HEK293T (cell line): ENCODE results near the gene CIBAR2.

Source experiments
- ARNT ChIP-seq: fragments of 450-650 bp; IDR thresholded peaks from 2 replicates; pipeline ENCODE4 v1.6.1; 2017; ENCODE audit warnings: mild to moderate bottlenecking
- BHLHE40 ChIP-seq: fragments of 450-650 bp; IDR thresholded peaks from 2 replicates; pipeline ENCODE4 v1.6.1; 2016; ENCODE audit warnings: mild to moderate bottlenecking, moderate library complexity, borderline replicate concordance
- CTBP1 ChIP-seq: fragments of 450-650 bp; IDR thresholded peaks from 2 replicates; pipeline ENCODE4 v1.6.1; 2016; ENCODE audit warnings: borderline replicate concordance
- ELF4 ChIP-seq: fragments of 450-650 bp; IDR thresholded peaks from 2 replicates; pipeline ENCODE4 v1.6.1; 2017; ENCODE audit warnings: antibody characterized with exemption
- FOXA1 ChIP-seq: fragments of 450-650 bp; IDR thresholded peaks from 2 replicates; pipeline ENCODE4 v1.6.1; 2016; ENCODE audit warnings: mild to moderate bottlenecking
- FOXM1 ChIP-seq: fragments of 450-650 bp; IDR thresholded peaks from 2 replicates; pipeline ENCODE4 v1.6.1; 2017; ENCODE audit warnings: mild to moderate bottlenecking, borderline replicate concordance
- HDGF ChIP-seq: fragments of 450-650 bp; IDR thresholded peaks from 2 replicates; pipeline ENCODE4 v1.6.1; 2017; ENCODE audit warnings: antibody characterized with exemption, borderline replicate concordance
- L3MBTL2 ChIP-seq: fragments of 450-650 bp; conservative IDR thresholded peaks from 2 replicates; pipeline ENCODE4 v1.6.1; 2016; ENCODE audit warnings: mild to moderate bottlenecking
- LEF1 ChIP-seq: fragments of 450-650 bp; IDR thresholded peaks from 2 replicates; pipeline ENCODE4 v1.6.1; 2017; ENCODE audit warnings: mild to moderate bottlenecking, borderline replicate concordance
- PKNOX1 ChIP-seq: fragments of 450-650 bp; IDR thresholded peaks from 2 replicates; pipeline ENCODE4 v1.6.1; 2016
- SP1 ChIP-seq: fragments of 450-650 bp; IDR thresholded peaks from 2 replicates; pipeline ENCODE4 v1.6.1; 2017
- SUZ12 ChIP-seq: fragments of 450-650 bp; IDR thresholded peaks from 2 replicates; pipeline ENCODE4 v1.6.1; 2016; ENCODE audit warnings: mild to moderate bottlenecking
- TARDBP ChIP-seq: fragments of 450-650 bp; IDR thresholded peaks from 2 replicates; pipeline ENCODE4 v1.6.1; 2016
- ZNF384 ChIP-seq: fragments of 450-650 bp; IDR thresholded peaks from 2 replicates; pipeline ENCODE4 v1.6.1; 2016

- TF ChIP-seq ELF4: no peak
- no peak for TF ChIP-seq BHLHE40
- TF ChIP-seq LEF1: no peak
- TF ChIP-seq FOXM1: no peak
- TF ChIP-seq HDGF: no peak
- TF ChIP-seq TARDBP: no peak
- no peak for TF ChIP-seq FOXA1
- no peak for TF ChIP-seq SP1
- no peak for TF ChIP-seq SUZ12
- TF ChIP-seq PKNOX1: no peak
- TF ChIP-seq CTBP1: no peak
- TF ChIP-seq ARNT: no peak
- no peak for TF ChIP-seq L3MBTL2
- TF ChIP-seq ZNF384: no peak
Measured at GRCh38 chr16:85120006-85120340, 7.7 kb upstream of the CIBAR2 start.
